HepG2 (cell line): ENCODE measurements around the gene OBP2A. TPM values are rescaled to one million over a fixed set of nuclear protein-coding genes. Genes with fewer than 3 reads are reported as not detected.

Source experiments
- KDM5A ChIP-seq: fragments of 200-600 bp; sonication (generic); IDR thresholded peaks from 2 replicates; pipeline ENCODE4 v1.7.0; 2018; ENCODE audit warnings: antibody characterized with exemption, mild to moderate bottlenecking, low read length, borderline replicate concordance
- SRSF4 ChIP-seq: fragments of 200-400 bp; formaldehyde crosslinking; IDR thresholded peaks from one replicate; pipeline ENCODE4 v1.6.1; 2018; ENCODE audit warnings: mild to moderate bottlenecking, low read depth, low read length, moderate library complexity; ENCODE audit not compliant: poor library complexity, severe bottlenecking
- polyA plus RNA-seq, 8 experiments: library from polyadenylated mRNA; depleted of rRNA in 3 of 8; stranded (reverse) in 7 of 8; unstranded in 1 of 8; fragments of >200 nt; fragmentation: Illumina TruSeq in 4 of 8; extraction: Trizol in 4 of 8; gene quantifications; 2 replicates each; pipeline versions ENCODE4 v1.2.1 to v1.2.3, GENCODE V29; 2011 to 2016; ENCODE audit warnings: low read depth in 4 of 8, missing spikeins in 1 of 8, mixed read lengths in 1 of 8; ENCODE audit not compliant: insufficient read depth in 1 of 8
- total RNA-seq, 5 experiments: library from RNA; depleted of rRNA; stranded (reverse); fragments of >200 nt; fragmentation: Illumina TruSeq; extraction: Trizol; gene quantifications; 2 replicates each; pipeline ENCODE4 v1.2.3, GENCODE V29; 2016; ENCODE audit warnings: low read depth in 1 of 5
- TF ChIP-seq, protein P1 (sequence below): sonication (generic); formaldehyde crosslinking; IDR thresholded peaks from 2 replicates; pipeline ENCODE4 v1.4.0; 2020; ENCODE audit warnings: missing genetic modification reagents, borderline replicate concordance
- TF ChIP-seq, protein P2 (sequence below): sonication (generic); formaldehyde crosslinking; IDR thresholded peaks from 2 replicates; pipeline ENCODE4 v1.4.0; 2020; ENCODE audit warnings: low read depth, missing genetic modification reagents
- TF ChIP-seq, protein P3 (sequence below): sonication (generic); formaldehyde crosslinking; IDR thresholded peaks from 2 replicates; pipeline ENCODE4 v1.5.0; 2020; ENCODE audit warnings: mild to moderate bottlenecking, missing genetic modification reagents, moderate library complexity
- TF ChIP-seq, protein P4 (sequence below): sonication (generic); formaldehyde crosslinking; IDR thresholded peaks from 2 replicates; pipeline ENCODE4 v1.4.0; 2020; ENCODE audit warnings: missing genetic modification reagents
- TF ChIP-seq, protein P5 (sequence below): sonication (generic); formaldehyde crosslinking; IDR thresholded peaks from 2 replicates; pipeline ENCODE4 v1.4.0; 2020; ENCODE audit warnings: missing genetic modification reagents
- TF ChIP-seq, protein P6 (sequence below): sonication (generic); formaldehyde crosslinking; IDR thresholded peaks from 2 replicates; pipeline ENCODE4 v1.8.1; 2023; ENCODE audit warnings: mild to moderate bottlenecking, inconsistent platforms, moderate library complexity, missing genetic modification reagents, borderline replicate concordance
- TF ChIP-seq, protein P7 (sequence below), 2 experiments: sonication (generic) in 1 of 2; formaldehyde crosslinking in 1 of 2; IDR thresholded peaks; 2 replicates each; pipeline versions ENCODE4 v1.4.0 to v1.6.1; 2018 to 2020; ENCODE audit warnings: missing genetic modification reagents in 2 of 2, borderline replicate concordance in 1 of 2, low read depth in 1 of 2, mild to moderate bottlenecking in 1 of 2, missing biosample characterization in 1 of 2

The OBP2A gene
- total and polyA plus RNA-seq, 2 of the 13 experiments (the other 11 are each of a cell fraction or from before 2014, with no cell fraction given) = 0.32 TPM; not detected in 1

DNA sequence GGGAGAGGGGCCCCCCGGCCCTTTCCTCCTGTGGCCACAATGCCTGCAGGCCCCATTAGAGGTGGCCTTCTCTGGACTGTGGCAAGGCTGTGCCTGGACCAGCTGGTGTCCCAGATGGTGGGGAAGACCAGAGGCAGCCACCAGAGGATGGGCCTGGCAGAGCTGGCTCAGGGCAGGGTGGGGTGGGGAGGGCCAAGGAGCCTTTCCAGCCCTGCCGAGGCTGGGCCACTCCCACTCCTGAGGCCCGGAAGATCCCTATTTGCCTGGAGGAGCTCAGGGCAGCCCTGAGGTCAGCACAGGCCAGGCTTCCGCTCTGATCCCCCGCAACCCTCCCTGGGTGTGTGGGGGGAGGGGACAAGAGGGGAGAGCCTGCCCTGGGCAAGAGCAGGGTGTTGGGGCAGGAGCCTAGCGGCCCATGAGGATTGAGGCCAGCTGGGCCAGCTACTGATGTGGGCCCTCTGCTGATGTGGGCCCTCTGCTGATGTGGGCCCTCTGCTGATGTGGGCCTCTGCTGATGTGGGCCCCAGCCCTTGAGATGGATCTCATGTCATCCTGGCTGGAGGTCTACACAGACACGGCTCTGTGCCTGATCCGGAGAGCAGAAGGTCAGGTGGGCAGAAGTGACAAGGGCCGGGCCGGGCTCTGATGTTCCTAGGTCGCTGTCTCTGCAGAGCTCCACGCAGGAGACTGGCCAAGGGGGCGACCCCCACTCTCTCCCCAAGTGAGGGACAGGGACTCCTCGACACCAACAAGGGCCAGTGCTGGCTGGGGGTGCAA, 39.4 kb upstream of the OBP2A start (continued):
- TF ChIP-seq, protein P1, sequence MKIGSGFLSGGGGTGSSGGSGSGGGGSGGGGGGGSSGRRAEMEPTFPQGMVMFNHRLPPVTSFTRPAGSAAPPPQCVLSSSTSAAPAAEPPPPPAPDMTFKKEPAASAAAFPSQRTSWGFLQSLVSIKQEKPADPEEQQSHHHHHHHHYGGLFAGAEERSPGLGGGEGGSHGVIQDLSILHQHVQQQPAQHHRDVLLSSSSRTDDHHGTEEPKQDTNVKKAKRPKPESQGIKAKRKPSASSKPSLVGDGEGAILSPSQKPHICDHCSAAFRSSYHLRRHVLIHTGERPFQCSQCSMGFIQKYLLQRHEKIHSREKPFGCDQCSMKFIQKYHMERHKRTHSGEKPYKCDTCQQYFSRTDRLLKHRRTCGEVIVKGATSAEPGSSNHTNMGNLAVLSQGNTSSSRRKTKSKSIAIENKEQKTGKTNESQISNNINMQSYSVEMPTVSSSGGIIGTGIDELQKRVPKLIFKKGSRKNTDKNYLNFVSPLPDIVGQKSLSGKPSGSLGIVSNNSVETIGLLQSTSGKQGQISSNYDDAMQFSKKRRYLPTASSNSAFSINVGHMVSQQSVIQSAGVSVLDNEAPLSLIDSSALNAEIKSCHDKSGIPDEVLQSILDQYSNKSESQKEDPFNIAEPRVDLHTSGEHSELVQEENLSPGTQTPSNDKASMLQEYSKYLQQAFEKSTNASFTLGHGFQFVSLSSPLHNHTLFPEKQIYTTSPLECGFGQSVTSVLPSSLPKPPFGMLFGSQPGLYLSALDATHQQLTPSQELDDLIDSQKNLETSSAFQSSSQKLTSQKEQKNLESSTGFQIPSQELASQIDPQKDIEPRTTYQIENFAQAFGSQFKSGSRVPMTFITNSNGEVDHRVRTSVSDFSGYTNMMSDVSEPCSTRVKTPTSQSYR (CRISPR knock-in tag) = peak; percentile 85
- no peak for TF ChIP-seq SRSF4
- TF ChIP-seq, protein P2, sequence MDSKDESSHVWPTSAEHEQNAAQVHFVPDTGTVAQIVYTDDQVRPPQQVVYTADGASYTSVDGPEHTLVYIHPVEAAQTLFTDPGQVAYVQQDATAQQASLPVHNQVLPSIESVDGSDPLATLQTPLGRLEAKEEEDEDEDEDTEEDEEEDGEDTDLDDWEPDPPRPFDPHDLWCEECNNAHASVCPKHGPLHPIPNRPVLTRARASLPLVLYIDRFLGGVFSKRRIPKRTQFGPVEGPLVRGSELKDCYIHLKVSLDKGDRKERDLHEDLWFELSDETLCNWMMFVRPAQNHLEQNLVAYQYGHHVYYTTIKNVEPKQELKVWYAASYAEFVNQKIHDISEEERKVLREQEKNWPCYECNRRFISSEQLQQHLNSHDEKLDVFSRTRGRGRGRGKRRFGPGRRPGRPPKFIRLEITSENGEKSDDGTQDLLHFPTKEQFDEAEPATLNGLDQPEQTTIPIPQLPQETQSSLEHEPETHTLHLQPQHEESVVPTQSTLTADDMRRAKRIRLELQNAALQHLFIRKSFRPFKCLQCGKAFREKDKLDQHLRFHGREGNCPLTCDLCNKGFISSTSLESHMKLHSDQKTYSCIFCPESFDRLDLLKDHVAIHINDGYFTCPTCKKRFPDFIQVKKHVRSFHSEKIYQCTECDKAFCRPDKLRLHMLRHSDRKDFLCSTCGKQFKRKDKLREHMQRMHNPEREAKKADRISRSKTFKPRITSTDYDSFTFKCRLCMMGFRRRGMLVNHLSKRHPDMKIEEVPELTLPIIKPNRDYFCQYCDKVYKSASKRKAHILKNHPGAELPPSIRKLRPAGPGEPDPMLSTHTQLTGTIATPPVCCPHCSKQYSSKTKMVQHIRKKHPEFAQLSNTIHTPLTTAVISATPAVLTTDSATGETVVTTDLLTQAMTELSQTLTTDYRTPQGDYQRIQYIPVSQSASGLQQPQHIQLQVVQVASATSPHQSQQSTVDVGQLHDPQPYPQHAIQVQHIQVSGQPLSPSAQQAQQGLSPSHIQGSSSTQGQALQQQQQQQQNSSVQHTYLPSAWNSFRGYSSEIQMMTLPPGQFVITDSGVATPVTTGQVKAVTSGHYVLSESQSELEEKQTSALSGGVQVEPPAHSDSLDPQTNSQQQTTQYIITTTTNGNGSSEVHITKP (CRISPR knock-in tag) = no peak
- TF ChIP-seq, protein P3, sequence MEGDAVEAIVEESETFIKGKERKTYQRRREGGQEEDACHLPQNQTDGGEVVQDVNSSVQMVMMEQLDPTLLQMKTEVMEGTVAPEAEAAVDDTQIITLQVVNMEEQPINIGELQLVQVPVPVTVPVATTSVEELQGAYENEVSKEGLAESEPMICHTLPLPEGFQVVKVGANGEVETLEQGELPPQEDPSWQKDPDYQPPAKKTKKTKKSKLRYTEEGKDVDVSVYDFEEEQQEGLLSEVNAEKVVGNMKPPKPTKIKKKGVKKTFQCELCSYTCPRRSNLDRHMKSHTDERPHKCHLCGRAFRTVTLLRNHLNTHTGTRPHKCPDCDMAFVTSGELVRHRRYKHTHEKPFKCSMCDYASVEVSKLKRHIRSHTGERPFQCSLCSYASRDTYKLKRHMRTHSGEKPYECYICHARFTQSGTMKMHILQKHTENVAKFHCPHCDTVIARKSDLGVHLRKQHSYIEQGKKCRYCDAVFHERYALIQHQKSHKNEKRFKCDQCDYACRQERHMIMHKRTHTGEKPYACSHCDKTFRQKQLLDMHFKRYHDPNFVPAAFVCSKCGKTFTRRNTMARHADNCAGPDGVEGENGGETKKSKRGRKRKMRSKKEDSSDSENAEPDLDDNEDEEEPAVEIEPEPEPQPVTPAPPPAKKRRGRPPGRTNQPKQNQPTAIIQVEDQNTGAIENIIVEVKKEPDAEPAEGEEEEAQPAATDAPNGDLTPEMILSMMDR = 0 out of 2 replicates have a peak, but pooled peaks have one; percentile 3
- TF ChIP-seq KDM5A = no peak
- TF ChIP-seq, protein P4, sequence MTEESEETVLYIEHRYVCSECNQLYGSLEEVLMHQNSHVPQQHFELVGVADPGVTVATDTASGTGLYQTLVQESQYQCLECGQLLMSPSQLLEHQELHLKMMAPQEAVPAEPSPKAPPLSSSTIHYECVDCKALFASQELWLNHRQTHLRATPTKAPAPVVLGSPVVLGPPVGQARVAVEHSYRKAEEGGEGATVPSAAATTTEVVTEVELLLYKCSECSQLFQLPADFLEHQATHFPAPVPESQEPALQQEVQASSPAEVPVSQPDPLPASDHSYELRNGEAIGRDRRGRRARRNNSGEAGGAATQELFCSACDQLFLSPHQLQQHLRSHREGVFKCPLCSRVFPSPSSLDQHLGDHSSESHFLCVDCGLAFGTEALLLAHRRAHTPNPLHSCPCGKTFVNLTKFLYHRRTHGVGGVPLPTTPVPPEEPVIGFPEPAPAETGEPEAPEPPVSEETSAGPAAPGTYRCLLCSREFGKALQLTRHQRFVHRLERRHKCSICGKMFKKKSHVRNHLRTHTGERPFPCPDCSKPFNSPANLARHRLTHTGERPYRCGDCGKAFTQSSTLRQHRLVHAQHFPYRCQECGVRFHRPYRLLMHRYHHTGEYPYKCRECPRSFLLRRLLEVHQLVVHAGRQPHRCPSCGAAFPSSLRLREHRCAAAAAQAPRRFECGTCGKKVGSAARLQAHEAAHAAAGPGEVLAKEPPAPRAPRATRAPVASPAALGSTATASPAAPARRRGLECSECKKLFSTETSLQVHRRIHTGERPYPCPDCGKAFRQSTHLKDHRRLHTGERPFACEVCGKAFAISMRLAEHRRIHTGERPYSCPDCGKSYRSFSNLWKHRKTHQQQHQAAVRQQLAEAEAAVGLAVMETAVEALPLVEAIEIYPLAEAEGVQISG = peak; percentile 36; the same call in 1 of the 2 replicates
- TF ChIP-seq, protein P5, sequence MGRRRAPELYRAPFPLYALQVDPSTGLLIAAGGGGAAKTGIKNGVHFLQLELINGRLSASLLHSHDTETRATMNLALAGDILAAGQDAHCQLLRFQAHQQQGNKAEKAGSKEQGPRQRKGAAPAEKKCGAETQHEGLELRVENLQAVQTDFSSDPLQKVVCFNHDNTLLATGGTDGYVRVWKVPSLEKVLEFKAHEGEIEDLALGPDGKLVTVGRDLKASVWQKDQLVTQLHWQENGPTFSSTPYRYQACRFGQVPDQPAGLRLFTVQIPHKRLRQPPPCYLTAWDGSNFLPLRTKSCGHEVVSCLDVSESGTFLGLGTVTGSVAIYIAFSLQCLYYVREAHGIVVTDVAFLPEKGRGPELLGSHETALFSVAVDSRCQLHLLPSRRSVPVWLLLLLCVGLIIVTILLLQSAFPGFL (CRISPR knock-in tag) = no peak
- TF ChIP-seq, protein P6, sequence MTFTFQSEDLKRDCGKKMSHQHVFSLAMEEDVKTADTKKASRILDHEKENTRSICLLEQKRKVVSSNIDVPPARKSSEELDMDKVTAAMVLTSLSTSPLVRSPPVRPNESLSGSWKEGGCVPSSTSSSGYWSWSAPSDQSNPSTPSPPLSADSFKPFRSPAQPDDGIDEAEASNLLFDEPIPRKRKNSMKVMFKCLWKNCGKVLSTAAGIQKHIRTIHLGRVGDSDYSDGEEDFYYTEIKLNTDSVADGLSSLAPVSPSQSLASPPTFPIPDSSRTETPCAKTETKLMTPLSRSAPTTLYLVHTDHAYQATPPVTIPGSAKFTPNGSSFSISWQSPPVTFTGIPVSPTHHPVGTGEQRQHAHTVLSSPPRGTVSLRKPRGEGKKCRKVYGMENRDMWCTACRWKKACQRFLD (CRISPR knock-in tag) = no peak
- TF ChIP-seq, protein P7, sequence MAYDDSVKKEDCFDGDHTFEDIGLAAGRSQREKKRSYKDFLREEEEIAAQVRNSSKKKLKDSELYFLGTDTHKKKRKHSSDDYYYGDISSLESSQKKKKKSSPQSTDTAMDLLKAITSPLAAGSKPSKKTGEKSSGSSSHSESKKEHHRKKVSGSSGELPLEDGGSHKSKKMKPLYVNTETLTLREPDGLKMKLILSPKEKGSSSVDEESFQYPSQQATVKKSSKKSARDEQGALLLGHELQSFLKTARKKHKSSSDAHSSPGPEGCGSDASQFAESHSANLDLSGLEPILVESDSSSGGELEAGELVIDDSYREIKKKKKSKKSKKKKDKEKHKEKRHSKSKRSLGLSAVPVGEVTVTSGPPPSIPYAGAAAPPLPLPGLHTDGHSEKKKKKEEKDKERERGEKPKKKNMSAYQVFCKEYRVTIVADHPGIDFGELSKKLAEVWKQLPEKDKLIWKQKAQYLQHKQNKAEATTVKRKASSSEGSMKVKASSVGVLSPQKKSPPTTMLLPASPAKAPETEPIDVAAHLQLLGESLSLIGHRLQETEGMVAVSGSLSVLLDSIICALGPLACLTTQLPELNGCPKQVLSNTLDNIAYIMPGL (CRISPR knock-in tag; IDR thresholded peaks at IDR 0.05; ENCODE audit: borderline replicate concordance in 1 of 2, low read depth in 1 of 2) = no peak
